Skeletal muscle cell (primary cell): ENCODE results near the gene PRR20E.
"Not testable (repeated sequence)": the region's sequence is repeated elsewhere in the genome, so short reads cannot be mapped to it uniquely, and the experiment has no call there.

Experiments used
- DNase-seq: peaks from one replicate; pipeline ENCODE4 v3.0.0-alpha.2; 2010; ENCODE audit warnings: low read depth
- H3K4me3 ChIP-seq: 2 replicates; pipeline ENCODE4 v1.5.1; 2011; ENCODE audit warnings: low read depth, mild to moderate bottlenecking, control low read depth, low read length, moderate library complexity

PRR20E gene

GRCh38 chr13:57166897-57167296 is at the start of gene PRR20E:
Gene PRR20E (plus strand): TSS chr13:57167197. CDS start chr13:57167584, 387 bp downstream.
- DNase-seq, H3K4me3 ChIP-seq: not testable (repeated sequence)

DNA sequence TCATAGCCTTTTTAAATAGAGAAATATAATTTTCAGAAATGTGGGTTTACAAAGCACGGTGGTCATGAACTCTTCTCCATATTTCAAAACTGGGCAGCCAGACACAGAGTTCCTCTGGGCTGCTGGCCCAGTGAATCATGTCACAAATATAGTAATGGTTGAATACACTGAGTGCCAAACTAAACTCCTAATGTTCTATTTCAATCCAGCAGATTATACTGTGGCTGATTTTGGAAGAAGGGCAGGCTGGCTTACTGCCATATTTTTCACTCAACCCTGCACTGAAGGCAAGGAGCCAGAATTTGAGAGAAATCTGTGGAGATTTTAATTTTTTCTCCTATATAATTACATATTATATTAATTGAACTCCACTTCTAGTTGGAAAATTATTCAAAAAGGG is 43.3 kb upstream of the PRR20E start:
- no peak for DNase-seq
- H3K4me3 ChIP-seq = no peak overlapping the region

GRCh38 chr13:57128909-57129308 is 38.1 kb upstream of the PRR20E start:
- H3K4me3 ChIP-seq = no peak overlapping the region
- no peak for DNase-seq

GRCh38 chr13:57136093-57136492 is 30.9 kb upstream of the PRR20E start:
- DNase-seq = no peak
- no peak overlapping the region for H3K4me3 ChIP-seq

DNA sequence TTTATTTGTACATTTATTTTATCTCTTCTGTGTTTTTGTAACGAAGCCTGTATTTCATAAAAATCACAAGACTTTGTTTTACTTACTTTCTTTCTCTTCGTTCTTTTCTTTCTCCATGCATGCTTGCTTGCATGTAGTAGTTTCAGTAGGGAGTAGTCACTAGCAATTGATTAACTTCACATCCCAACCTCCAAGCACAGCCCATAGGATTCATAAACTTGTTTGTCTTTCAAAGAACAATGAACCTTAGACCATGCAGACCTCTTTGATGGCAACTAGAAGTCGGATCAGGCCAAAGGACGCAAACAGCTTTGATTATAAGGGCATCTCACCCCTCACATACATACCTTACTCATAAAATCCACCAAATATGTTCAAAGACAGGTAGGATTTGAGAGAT is 29.4 kb upstream of the PRR20E start:
- no peak overlapping the region for H3K4me3 ChIP-seq
- DNase-seq = no peak

DNA sequence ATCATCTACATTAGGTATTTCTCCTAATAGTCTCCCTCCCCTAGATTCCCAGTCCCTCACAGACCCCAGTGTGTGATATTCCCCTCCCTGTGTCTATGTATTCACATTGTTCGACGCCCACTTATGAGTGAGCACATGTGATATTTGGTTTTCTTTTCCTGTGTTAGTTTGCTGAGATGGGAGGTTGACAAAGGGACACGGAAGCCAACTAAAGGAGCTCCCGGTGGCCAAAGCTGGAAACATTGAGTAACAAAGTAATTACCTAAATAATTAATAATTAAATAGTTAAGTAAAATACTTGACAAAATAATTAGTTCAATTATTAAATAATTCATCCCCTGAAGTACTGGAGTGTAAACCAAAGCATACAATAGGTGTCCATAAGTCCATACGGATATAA is 28.0 kb upstream of the PRR20E start:
- no peak for DNase-seq
- no peak overlapping the region for H3K4me3 ChIP-seq

DNA sequence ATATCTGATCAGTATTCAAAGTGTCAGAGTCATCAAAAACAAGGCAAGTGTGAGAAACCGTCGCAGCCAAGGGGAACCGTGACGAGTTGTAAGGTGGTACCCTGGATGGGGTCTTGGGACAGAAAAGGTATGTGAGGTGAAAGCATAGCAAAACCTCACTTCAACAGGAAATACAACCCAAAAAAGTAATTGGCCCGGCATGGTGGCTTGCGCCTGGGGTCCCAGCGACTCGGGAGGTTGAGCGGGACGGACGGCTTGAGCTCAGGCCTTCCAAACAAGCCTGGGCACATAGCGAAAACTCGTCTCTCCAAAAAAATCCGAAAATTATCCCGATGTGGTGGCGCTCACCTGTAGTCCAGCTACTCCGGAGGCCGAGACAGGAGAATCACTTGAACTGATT is 27.2 kb upstream of the PRR20E start:
- not testable (repeated sequence) for H3K4me3 ChIP-seq, DNase-seq

- DNase-seq, H3K4me3 ChIP-seq: not testable (repeated sequence)
These were observed 26.6 kb upstream of the PRR20E start, which contains the start of gene PRR20A for GRCh38 chr13:57140235-57140968. Gene PRR20A (plus strand): TSS chr13:57140918. CDS start chr13:57141305, 387 bp downstream.

- not testable (repeated sequence) for DNase-seq, H3K4me3 ChIP-seq
These were observed 19.8 kb upstream of the PRR20E start, which contains the start of gene PRR20B for GRCh38 chr13:57147188-57147587. Gene PRR20B (plus strand): TSS chr13:57147488. CDS start chr13:57147875, 387 bp downstream.

GRCh38 chr13:57148106-57148505 is 18.9 kb upstream of the PRR20E start:
- DNase-seq, H3K4me3 ChIP-seq: not testable (repeated sequence)

DNA sequence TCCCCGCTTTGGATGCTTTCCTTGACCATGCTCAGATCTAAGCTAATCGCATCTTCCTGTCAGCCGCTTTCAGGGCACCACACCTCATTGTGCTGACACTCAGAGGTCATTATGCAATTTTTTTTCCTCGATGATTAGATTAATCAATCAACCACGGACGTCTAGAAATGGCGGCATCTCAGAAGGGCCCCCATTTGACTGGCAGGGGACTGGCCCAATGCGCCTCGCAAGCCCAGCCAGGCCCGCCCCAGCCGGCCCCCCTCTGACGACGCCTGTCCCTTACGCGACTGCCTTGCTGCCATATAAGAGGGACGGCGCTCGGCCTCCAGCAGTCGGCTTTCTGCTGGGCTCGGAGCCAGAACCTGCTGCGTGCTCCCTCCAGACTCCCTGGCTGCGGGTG is 13.2 kb upstream of the PRR20E start, which contains the start of gene PRR20C:
Gene PRR20C, plus strand, starts transcription at position 301 of the 400 bp plus-strand sequence. CDS start 387 bp downstream, outside the sequence.
- not testable (repeated sequence) for H3K4me3 ChIP-seq, DNase-seq

DNA sequence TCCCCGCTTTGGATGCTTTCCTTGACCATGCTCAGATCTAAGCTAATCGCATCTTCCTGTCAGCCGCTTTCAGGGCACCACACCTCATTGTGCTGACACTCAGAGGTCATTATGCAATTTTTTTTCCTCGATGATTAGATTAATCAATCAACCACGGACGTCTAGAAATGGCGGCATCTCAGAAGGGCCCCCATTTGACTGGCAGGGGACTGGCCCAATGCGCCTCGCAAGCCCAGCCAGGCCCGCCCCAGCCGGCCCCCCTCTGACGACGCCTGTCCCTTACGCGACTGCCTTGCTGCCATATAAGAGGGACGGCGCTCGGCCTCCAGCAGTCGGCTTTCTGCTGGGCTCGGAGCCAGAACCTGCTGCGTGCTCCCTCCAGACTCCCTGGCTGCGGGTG is 6.7 kb upstream of the PRR20E start, which contains the start of gene PRR20D:
Gene PRR20D, plus strand, starts transcription at position 301 of the 400 bp plus-strand sequence. CDS start 387 bp downstream, outside the sequence.
- not testable (repeated sequence) for H3K4me3 ChIP-seq, DNase-seq

DNA sequence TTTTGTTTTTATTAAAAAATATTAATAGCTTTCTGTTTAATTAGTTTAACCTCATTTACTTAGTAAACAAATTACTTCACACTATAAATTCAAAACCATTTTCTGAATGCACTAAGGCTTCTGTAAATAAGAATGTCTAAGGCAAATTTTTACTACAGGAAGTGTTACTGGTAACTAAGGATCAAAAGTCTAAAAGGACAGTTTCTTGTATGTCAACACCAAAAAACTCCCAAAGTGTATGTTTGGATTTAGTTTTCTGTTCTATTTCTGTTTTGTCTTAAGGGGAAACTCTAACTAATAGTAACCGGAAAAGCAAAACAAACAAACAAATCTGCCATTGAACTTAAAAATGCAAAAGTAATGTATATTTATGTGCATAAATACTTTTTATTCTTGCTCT is 24.7 kb downstream of the PRR20E start:
- H3K4me3 ChIP-seq = no peak overlapping the region
- DNase-seq = no peak

DNA sequence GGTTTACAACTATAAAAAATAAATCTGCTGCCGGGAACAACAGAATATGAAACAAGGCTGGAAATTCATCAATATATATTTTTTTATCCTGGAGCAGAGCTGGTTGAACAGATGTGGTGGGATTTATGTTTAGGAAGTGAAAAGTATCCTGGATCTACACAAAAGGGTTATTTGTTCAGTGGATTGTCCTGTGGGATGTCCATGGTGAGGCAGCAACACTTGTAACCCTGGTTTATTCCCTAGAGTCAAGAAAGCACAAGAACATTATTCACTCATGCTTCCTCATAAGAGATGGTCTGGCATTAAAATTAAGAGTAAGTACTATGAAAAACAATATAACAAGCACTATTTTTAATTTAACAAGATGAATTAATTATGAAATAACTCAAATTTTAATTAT is 46.0 kb downstream of the PRR20E start:
- DNase-seq = no peak
- no peak overlapping the region for H3K4me3 ChIP-seq
